ENCODE measurements around the gene SYT3.

DNA sequence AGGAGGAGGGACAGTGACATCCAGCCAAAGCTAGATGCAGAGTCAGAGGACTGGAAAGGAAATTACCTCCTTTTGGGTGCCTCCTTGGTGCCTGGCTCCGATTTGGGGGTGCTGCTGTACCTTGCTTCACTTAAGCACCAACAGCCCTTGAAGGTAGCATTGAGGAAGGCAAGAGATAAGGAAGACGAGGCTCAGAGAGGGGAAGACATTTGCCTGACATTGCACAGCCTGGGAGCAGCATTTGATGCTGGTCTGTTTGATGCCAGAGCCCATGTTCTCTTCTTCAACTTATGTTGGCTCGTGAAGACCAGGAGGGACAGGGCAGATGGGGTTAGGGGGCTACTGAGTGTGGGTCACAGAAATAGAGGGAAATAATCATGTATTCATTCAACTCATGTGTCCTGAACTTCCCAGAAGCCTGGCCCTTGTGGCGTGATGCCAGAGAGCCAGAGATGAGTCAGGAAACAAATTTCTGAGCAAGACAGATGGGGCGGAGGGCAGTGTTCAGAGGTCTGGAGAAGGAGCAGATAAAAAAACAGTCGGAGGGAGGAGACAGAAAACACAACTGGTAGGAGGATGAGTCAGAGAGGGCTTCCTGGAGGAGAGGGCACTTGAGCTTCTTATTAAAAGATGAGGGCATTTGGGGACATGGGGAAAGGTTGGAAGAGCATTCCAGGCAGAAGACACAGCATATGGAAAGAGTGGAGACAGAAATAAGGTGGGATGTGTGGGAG lies 6.6 kb upstream of the SYT3 start:
- TF ChIP-seq CTCF (IDR thresholded peaks at IDR 0.05), result no peak
- no peak for TF ChIP-seq POLR2A (IDR thresholded peaks at IDR 0.05)
